GM12865 (cell line): ENCODE results near the gene KIF24.
"Not testable (repeated sequence)": the region's sequence is repeated elsewhere in the genome, so short reads cannot be mapped to it uniquely, and the experiment has no call there.

Experiments
- DNase-seq: peaks from one replicate; pipeline ENCODE4 v3.0.0; 2010; ENCODE audit warnings: low read depth
- H3K4me3 ChIP-seq: 2 replicates; pipeline ENCODE4 v1.5.1; 2011; ENCODE audit warnings: mild to moderate bottlenecking, low read depth, low read length, control low read depth
- CTCF ChIP-seq: IDR thresholded peaks from 2 replicates; pipeline ENCODE4 v1.5.1; 2011; ENCODE audit warnings: low read length, control low read depth, low read depth, inconsistent platforms; ENCODE audit not compliant: insufficient read depth; ENCODE audit errors: missing control alignments

Gene KIF24

DNA sequence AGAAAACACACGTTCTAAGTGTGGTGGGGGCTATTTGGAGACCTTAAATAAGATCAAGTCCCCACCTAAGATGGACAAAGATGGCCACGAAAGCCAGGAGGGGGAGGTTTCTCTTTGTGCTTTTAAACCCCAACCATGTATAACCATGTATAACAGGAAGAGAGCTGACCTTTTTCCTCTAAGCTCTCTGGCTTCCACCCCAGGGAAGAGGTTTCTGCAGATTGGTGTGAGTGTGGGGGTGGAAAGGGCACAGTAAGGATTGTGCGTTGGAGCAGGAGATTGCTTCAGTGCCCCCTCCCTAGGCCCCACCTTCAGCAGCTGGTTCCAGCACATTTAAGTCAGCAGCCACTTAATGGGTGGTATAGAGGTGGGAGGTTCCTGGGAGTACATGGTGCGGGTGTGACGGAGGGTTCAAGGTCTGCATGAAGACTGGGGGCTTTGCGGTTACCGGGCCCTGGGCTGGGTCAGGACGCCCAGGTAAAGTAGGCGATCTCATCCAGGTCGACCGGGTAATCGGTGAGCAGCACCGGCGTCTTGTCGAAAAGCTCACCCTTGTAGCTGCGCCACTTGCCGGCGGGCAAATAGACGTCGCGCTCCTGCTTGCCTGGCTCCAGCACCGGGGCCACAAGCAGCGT, 41.4 kb upstream of the KIF24 start:
- TF ChIP-seq CTCF = no peak
- H3K4me3 ChIP-seq = no peak overlapping the region
- DNase-seq = no peak

DNA sequence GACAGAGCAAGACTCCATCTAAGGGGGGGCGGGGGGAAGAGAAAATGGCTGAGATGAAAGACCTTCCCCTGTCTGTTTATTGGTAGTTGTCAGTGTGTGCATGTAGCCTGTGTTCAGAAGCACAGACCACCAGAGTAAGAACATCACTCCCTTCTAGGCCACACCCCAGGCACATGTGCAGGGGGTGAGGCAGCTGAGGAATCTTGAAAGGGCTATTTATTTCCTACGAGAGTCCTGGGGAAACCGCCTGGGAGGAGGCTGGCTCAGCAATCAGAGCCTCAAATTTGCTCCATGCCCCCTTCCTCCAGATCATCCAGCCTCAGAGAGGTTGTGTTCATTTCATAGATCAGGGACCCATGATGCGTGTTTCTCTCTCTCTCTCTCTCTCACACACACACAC, 40.6 kb upstream of the KIF24 start:
- no peak for TF ChIP-seq CTCF
- no peak for DNase-seq
- no peak overlapping the region for H3K4me3 ChIP-seq

- DNase-seq, H3K4me3 ChIP-seq: not testable (repeated sequence)
Measured at GRCh38 chr9:34368796-34369195, 39.7 kb upstream of the KIF24 start.

- H3K4me3 ChIP-seq = not testable (repeated sequence)
Measured at GRCh38 chr9:34367751-34368410, 38.8 kb upstream of the KIF24 start.

GRCh38 chr9:34366365-34366764, 37.3 kb upstream of the KIF24 start:
- H3K4me3 ChIP-seq = no peak overlapping the region
- no peak for TF ChIP-seq CTCF
- no peak for DNase-seq

More at GRCh38 chr9:34367751-34368410, 38.8 kb upstream of the KIF24 start:
- DNase-seq = not testable (repeated sequence)

GRCh38 chr9:34365282-34365681, 36.2 kb upstream of the KIF24 start:
- no peak for DNase-seq

GRCh38 chr9:34363619-34364351, 34.7 kb upstream of the KIF24 start:
- DNase-seq = no peak
- no peak for TF ChIP-seq CTCF
- H3K4me3 ChIP-seq = no peak overlapping the region

More at GRCh38 chr9:34365282-34365681, 36.2 kb upstream of the KIF24 start:
- TF ChIP-seq CTCF = no peak
- no peak overlapping the region for H3K4me3 ChIP-seq
